ENCODE results near the gene FRYL. TPM values are rescaled to one million over a fixed set of nuclear protein-coding genes. Genes with fewer than 3 reads are reported as not detected.
"Not testable (repeated sequence)": the region's sequence is repeated elsewhere in the genome, so short reads cannot be mapped to it uniquely, and the experiment has no call there.

The FRYL gene
- total RNA-seq, 2 donors from 2014 or later: 29.7 to 47.0 TPM

DNA sequence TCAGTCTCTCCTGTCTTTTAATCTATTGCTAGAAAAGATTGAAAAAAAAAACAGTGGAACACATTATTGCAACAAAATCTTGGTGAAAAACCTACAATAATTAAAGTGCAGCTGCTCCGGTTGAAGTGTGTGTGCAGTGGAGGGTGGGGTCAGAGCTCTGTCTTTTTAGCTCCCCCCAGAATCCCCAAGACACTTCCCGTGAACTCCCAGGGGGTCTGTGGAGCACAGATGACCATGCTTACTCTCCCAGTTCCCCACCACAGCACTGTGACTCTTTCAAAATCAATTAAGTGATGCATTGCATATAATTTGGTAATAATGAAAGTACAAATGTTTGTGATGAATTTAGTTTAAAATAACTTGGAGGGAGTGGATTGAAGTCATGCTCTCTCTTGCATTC is 312.6 kb downstream of the FRYL start:
- H3K36me3 ChIP-seq (replicated peaks in 1 of 2; ENCODE audit: insufficient read depth in 1 of 2, low read depth in 2 of 2): no peaks in the 10 kb centered on the region
- intact Hi-C loops (cut with DNase I): no loop called here
- no peak for TF ChIP-seq POLR2A (IDR thresholded peaks at IDR 0.05)
- TF ChIP-seq, protein P1, sequence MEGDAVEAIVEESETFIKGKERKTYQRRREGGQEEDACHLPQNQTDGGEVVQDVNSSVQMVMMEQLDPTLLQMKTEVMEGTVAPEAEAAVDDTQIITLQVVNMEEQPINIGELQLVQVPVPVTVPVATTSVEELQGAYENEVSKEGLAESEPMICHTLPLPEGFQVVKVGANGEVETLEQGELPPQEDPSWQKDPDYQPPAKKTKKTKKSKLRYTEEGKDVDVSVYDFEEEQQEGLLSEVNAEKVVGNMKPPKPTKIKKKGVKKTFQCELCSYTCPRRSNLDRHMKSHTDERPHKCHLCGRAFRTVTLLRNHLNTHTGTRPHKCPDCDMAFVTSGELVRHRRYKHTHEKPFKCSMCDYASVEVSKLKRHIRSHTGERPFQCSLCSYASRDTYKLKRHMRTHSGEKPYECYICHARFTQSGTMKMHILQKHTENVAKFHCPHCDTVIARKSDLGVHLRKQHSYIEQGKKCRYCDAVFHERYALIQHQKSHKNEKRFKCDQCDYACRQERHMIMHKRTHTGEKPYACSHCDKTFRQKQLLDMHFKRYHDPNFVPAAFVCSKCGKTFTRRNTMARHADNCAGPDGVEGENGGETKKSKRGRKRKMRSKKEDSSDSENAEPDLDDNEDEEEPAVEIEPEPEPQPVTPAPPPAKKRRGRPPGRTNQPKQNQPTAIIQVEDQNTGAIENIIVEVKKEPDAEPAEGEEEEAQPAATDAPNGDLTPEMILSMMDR (IDR thresholded peaks at IDR 0.05): no peak
- 52 to 66% methylated on average over 2 of the region's 2 CpGs for WGBS, 2 donors
- DNase-seq: no peak
- H3K27me3 ChIP-seq: no peaks in the 10 kb centered on the region
- H3K9me3 ChIP-seq: no peaks in the 10 kb centered on the region
- ATAC-seq: no peak
- no peak overlapping the region for H3K4me3 ChIP-seq
- no peaks in the 10 kb centered on the region for H3K4me1 ChIP-seq
- no peak overlapping the region for H3K27ac ChIP-seq

DNA sequence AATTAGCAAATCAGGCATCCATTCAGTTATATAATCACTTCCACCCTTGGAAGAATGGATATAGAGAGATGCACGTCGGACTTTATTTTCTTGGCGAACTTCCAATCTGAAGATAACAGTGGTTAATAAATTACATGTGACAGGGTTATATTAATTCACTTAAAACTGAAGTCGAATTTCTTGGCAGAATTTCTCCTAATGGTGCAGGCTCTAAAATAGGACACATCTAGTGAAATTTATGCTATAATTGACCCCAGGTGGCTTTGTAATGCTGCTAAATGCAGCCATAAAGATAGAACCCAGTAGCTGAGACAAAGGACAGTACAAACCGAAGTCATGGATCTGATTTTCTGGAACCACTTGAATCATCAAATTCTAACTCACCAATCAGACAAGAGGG is 317.7 kb downstream of the FRYL start:
- no peak for TF ChIP-seq POLR2A (IDR thresholded peaks at IDR 0.05)
- Histone ChIP-seq H3K4me1 (no peaks in the 10 kb centered on the region), H3K9me3 (no peaks in the 10 kb centered on the region), H3K36me3 (replicated peaks in 1 of 2; ENCODE audit: insufficient read depth in 1 of 2, low read depth in 2 of 2) (no peaks in the 10 kb centered on the region), H3K27me3 (no peaks in the 10 kb centered on the region), H3K4me3 (no peak overlapping the region), H3K27ac (no peak overlapping the region)
- ATAC-seq (no peak), DNase-seq (no peak)
- 26% methylated on average over 5 of the region's 5 CpGs for WGBS, 2 donors
- intact Hi-C loops (cut with DNase I): no loop called here

DNA sequence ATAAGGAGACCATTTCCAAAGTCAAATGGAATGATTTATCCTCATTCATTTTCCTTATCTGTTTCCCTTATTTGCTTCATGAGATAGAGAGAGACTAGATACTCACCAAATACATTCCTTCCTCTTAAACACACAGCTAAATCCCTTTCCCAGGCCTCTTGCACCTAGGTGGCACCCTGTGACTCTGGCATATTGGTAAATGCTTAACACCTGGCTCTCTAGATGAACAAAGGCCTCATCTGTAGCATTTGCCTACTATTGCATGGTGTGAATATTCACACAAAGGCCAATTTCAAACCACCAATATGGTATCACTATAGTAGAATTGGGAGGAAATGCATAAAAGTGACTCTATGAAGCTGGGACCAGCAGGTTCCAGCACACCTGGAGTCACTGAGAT is 319.1 kb downstream of the FRYL start:
- H3K27ac ChIP-seq: no peak overlapping the region
- H3K4me3 ChIP-seq: no peak overlapping the region
- no peaks in the 10 kb centered on the region for H3K36me3 ChIP-seq (replicated peaks in 1 of 2; ENCODE audit: insufficient read depth in 1 of 2, low read depth in 2 of 2)
- H3K4me1 ChIP-seq: no peaks in the 10 kb centered on the region
- no peaks in the 10 kb centered on the region for H3K27me3 ChIP-seq
- H3K9me3 ChIP-seq: no peaks in the 10 kb centered on the region
- TF ChIP-seq, protein P1 (IDR thresholded peaks at IDR 0.05): no peak
- TF ChIP-seq POLR2A (IDR thresholded peaks at IDR 0.05): no peak
- intact Hi-C loops (cut with DNase I): no loop called here
- DNase-seq (no peak), ATAC-seq (no peak)

DNA sequence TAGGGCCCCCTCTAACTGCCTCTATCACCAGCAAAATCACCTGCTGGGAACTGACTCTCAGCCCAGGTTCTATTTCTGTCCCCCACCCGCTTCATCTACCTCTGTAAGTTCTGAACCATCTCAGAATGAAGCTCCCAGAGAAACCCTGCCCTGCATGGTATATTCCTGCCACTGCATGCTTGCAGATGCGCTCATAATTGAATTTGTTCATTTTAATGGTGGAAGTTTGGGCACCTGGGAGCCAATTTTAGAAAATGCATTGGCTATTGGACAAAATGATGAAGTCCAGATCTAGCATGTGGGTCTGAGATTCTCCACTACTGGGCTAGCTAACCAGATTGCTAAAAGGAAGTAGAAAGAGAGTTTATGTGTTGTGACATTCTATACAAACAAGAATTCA is 325.5 kb downstream of the FRYL start:
- intact Hi-C loops (cut with DNase I): no loop called here
- Histone ChIP-seq H3K4me3 (no peak overlapping the region), H3K9me3 (no peaks in the 10 kb centered on the region), H3K27ac (no peak overlapping the region), H3K27me3 (no peaks in the 10 kb centered on the region), H3K36me3 (replicated peaks in 1 of 2; ENCODE audit: insufficient read depth in 1 of 2, low read depth in 2 of 2) (no peaks in the 10 kb centered on the region), H3K4me1 (no peaks in the 10 kb centered on the region)
- DNase-seq (no peak), ATAC-seq (no peak)
- 84 to 93% methylated on average over 2 of the region's 2 CpGs for WGBS, 2 donors
- TF ChIP-seq, protein P1 (IDR thresholded peaks at IDR 0.05): no peak
- TF ChIP-seq POLR2A (IDR thresholded peaks at IDR 0.05): no peak

DNA sequence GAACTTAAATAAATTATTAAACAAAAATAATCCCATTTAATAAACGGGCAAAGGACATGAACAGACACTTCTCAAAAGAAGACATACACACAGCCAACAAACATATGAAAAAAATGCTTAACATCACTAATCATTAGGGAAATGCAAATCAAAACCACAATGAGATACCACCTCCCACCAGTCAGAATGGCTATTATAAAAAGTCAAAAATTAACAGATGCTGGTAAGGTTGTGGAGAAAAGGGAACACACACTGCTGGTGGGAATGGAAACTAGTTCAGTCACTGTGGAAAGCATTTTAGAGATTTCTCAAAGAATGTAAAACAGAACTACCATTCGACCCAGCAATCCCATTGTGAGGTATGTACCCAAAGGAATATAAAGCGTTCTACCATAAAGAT is 328.4 kb downstream of the FRYL start:
- ATAC-seq; H3K4me1 ChIP-seq; DNase-seq; H3K36me3 ChIP-seq (replicated peaks in 1 of 2; ENCODE audit: insufficient read depth in 1 of 2, low read depth in 2 of 2); intact Hi-C loops (cut with DNase I); H3K27me3 ChIP-seq; H3K4me3 ChIP-seq; H3K9me3 ChIP-seq; H3K27ac ChIP-seq: not testable (repeated sequence)
- 65 to 70% methylated on average over 3 of the region's 3 CpGs for WGBS, 2 donors

DNA sequence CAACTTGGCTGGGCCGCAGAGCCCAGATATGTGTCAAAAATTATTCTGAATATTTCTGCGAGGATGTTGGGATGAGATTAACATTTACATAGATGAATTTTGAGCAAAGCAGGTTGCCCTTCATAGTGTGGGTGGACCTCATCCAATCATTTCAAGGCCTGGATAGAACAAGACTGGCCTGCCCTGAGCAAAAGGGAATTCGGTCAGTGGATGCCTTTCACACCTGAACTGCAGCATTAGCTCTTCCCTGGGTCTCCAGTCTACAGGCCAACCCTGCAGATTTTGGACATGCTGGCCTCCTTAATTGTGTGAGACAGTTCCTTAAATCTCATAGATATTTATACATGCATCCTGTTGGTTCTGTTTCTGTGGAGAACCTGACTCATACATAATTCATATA is 329.3 kb downstream of the FRYL start:
- no peak for TF ChIP-seq POLR2A (IDR thresholded peaks at IDR 0.05)
- TF ChIP-seq, protein P1 (IDR thresholded peaks at IDR 0.05): no peak
- Histone ChIP-seq H3K4me3 (no peak overlapping the region), H3K27me3 (no peaks in the 10 kb centered on the region), H3K36me3 (replicated peaks in 1 of 2; ENCODE audit: insufficient read depth in 1 of 2, low read depth in 2 of 2) (no peaks in the 10 kb centered on the region), H3K27ac (no peak overlapping the region), H3K4me1 (no peaks in the 10 kb centered on the region), H3K9me3 (no peaks in the 10 kb centered on the region)
- 95 to 97% methylated on average over 3 of the region's 3 CpGs for WGBS, 2 donors
- no peak for DNase-seq
- no peak for ATAC-seq
- intact Hi-C loops (cut with DNase I): no loop called here
